ENCODE data around the gene PLEKHO2.

Gene PLEKHO2

DNA sequence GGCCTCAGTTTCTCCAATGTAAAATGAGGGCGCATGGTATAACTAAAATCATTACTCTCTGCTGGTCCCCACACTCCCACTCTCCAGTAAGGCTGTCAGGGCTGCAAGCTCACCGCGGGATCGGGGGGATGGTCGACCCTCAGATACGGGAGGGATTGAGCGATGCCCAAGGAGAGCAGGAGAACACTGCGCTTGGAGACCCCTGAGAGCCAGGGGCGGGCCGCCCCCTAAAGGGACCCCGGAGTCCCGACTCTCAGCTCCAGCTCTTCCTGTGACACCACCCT is 713 bp upstream of the PLEKHO2 start:
- no peak for DNase-seq (ENCODE audit: extremely low read depth, low read depth)
- TF ChIP-seq, protein P1, sequence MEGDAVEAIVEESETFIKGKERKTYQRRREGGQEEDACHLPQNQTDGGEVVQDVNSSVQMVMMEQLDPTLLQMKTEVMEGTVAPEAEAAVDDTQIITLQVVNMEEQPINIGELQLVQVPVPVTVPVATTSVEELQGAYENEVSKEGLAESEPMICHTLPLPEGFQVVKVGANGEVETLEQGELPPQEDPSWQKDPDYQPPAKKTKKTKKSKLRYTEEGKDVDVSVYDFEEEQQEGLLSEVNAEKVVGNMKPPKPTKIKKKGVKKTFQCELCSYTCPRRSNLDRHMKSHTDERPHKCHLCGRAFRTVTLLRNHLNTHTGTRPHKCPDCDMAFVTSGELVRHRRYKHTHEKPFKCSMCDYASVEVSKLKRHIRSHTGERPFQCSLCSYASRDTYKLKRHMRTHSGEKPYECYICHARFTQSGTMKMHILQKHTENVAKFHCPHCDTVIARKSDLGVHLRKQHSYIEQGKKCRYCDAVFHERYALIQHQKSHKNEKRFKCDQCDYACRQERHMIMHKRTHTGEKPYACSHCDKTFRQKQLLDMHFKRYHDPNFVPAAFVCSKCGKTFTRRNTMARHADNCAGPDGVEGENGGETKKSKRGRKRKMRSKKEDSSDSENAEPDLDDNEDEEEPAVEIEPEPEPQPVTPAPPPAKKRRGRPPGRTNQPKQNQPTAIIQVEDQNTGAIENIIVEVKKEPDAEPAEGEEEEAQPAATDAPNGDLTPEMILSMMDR (IDR thresholded peaks at IDR 0.05; ENCODE audit: low read depth, low read length): no peak

DNA sequence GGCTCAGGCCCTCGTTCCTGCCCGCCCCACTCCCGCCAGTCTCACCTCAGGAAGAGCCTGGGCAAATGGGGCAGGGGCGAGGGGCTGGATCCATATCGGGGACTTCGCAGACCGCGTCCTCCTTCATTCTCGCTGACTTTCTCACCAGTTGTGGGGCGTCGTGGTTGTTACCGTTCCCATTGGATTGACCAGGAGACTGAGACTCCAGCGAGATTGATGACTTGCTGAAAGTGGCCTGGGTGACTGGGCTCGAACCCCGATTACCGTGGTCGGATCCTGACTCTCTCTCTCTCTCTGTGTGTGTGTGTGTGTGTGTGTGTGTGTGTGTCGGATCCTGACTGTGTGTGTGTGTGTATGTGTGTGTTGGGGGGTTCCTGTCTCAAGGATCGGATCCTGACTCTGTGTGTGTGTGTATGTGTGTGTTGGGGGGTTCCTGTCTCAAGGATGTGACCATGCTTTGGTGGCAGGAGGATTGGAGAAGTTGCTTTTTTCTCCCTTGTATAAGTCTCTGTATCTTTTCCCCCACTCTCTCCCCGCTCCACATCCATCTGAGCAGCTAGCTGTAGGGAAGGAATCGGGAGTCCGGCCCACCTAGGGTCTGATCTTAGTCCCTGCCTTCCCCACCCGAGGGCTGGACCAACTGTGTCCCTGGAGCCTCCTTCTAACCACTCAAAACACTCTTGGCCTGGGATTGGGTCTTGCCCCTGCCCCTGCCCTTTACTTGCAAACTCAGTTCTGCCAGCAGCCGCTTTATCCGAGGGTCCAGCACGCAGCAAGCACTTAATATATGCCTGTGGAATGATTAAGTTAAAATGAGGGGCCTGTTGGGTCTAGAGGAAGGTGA is 603 bp downstream of the PLEKHO2 start:
- TF ChIP-seq, protein P1 (IDR thresholded peaks at IDR 0.05; ENCODE audit: low read depth, low read length): no peak
- DNase-seq (ENCODE audit: extremely low read depth, low read depth): no peak

DNA sequence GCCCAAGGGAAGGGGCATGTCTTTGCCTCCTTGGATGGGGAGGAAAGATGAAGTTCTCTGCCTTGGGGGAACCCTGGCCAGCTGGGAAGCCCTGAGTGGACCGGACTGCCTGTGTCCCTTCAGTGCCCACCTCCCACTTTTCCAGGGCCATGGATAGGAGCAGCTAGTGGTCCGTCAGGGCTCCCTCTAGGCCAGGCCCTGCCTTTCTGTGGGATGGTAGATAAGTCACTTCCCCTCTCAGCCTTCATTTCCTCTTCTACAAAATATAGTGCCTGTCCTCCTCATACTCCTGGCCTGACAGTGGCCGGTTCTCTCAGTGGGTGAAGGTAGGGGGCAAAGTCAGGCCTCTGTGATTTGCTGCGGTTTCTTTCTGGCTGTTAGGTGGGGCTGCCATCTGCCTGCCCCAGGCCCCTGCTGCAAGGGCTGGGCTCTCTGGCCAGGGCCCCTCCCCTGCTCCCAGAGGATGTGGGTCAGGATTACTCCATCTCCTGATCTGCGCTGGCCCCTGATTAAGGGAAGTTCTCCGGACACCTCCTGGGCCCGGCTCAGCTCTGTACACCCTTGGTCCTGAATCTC is 1.4 kb downstream of the PLEKHO2 start:
- no peak for DNase-seq (ENCODE audit: extremely low read depth, low read depth)
- TF ChIP-seq, protein P1 (IDR thresholded peaks at IDR 0.05; ENCODE audit: low read depth, low read length): no peak

DNA sequence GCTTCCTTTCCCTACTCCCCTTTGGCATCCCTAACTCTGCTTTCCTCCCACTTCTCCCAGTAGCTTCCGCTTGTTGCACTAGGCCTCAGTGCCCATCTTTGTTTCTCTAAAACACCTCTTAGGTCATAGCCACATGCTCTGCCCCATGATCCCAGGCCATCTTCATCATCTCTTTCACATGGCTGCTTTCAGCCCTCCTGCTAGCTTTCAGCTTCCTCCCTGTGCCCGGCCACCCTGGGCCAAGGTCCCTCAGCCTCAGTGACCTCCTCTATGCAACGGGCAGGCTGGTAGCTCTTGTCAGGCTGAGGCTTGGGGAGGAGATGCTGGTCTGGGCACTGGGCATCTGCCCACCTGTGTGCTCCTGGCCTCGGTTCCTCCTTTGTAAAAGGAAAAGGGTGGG is 2.3 kb downstream of the PLEKHO2 start:
- no peak for DNase-seq (ENCODE audit: extremely low read depth, low read depth)
- TF ChIP-seq, protein P1 (IDR thresholded peaks at IDR 0.05; ENCODE audit: low read depth, low read length): no peak

DNA sequence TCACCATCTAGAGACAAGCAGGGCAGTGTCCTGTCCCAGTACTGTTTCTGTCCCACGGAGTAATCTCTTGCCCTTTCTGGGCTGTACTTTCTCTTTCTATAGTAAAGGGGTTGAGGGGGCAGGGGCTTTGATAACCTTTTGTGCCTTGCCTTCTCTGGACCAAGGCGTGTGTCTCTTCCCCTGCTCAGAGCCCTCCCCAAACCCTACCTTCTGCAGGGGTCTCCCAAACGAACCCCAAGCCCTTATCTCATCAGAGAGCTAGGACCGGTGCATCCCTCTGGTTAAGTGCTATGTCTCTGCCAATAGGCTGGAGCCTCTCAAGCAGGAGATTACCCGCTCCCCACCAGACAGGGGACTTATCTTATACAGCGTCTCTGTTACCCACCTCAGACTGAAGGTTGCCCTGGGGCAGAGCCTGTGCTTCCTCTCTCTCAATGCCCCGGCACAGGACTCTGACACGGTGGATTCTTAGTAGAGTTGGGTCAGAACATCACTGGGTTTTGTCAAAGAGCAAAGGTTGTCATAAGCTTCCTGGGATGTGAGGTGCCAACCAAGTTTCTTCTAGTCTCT is 2.9 kb downstream of the PLEKHO2 start:
- TF ChIP-seq, protein P1 (IDR thresholded peaks at IDR 0.05; ENCODE audit: low read depth, low read length): no peak
- DNase-seq (ENCODE audit: extremely low read depth, low read depth): no peak

DNA sequence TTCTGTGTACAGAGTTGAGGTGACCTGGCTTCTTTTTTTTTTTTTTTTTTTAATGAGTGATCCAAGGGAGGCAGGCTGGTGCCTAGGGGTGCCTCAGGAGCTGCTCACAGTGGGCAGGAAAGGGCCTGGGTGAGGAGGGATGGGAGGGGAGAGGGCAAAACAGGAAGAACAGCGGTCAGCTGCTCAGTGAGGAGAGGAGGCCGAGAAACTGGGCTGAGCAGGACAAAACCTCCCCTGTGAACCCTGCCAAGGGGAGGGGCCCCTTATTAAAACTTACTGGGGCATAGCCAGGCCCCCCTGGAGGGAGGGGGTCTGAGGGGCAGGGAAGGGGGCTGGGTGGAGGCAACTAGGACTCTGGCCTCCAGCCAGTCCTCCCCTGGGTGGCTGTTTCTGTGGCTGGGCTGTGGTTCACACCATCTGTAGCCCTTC is 3.5 kb downstream of the PLEKHO2 start:
- TF ChIP-seq, protein P1 (IDR thresholded peaks at IDR 0.05; ENCODE audit: low read depth, low read length): no peak

More for the DNA sequence above, 3.5 kb downstream of the PLEKHO2 start:
- DNase-seq (ENCODE audit: extremely low read depth, low read depth): no peak

Measured in AG09319 (cell line).